MM.1S (cell line): Measurements from ENCODE around the gene KRTAP10-2.

ENCODE experiments used
- EZH2 ChIP-seq: fragments of 300-600 bp; sonication (generic); optimal IDR thresholded peaks from 2 replicates; pipeline ENCODE3; 2017; ENCODE audit warnings: low read depth, mild to moderate bottlenecking, antibody characterized with exemption, low read length, mixed read lengths
- EZH2phosphoT487 ChIP-seq: fragments of 300-600 bp; sonication (generic); IDR thresholded peaks from 2 replicates; pipeline ENCODE4 v1.6.1; 2018; ENCODE audit warnings: antibody characterized with exemption, low read length
- TF ChIP-seq, protein P1 (sequence below): fragments of 300-600 bp; sonication (generic); IDR thresholded peaks from 2 replicates; pipeline ENCODE4 v1.5.1; 2016; ENCODE audit warnings: antibody characterized with exemption, low read length, mixed read lengths

DNA sequence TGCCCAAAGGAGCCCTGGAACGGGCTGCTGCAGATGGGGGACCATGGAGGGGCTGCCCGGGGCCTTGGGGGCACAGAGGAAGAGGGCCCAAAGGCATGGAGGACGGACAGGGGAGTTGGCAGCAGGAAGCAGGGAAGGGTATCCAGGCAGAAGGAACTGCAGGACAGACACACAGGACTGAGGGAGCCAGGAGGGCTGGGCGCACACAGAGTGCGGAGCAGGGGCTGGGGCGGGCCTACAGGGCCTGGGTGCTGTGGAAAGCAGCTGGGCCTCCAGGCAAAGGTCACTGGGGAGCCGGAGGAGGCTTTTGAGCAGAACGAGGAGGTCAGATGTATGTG, 39.4 kb downstream of the KRTAP10-2 start:
- TF ChIP-seq, protein P1, sequence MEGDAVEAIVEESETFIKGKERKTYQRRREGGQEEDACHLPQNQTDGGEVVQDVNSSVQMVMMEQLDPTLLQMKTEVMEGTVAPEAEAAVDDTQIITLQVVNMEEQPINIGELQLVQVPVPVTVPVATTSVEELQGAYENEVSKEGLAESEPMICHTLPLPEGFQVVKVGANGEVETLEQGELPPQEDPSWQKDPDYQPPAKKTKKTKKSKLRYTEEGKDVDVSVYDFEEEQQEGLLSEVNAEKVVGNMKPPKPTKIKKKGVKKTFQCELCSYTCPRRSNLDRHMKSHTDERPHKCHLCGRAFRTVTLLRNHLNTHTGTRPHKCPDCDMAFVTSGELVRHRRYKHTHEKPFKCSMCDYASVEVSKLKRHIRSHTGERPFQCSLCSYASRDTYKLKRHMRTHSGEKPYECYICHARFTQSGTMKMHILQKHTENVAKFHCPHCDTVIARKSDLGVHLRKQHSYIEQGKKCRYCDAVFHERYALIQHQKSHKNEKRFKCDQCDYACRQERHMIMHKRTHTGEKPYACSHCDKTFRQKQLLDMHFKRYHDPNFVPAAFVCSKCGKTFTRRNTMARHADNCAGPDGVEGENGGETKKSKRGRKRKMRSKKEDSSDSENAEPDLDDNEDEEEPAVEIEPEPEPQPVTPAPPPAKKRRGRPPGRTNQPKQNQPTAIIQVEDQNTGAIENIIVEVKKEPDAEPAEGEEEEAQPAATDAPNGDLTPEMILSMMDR = no peak
- TF ChIP-seq EZH2 (no peak), EZH2phosphoT487 (no peak)
